Measurements from ENCODE around the gene CTIF.

The CTIF gene

GRCh38 chr18:48683197-48683596, 144.4 kb downstream of the CTIF start:
- no peak overlapping the region for H2AFZ ChIP-seq
- H3K27me3 ChIP-seq (ENCODE audit: control insufficient read depth, insufficient read depth, low read length) = no peaks in the 10 kb centered on the region
- no peak overlapping the region for H3K9ac ChIP-seq
- H3K4me1 ChIP-seq = no peaks in the 10 kb centered on the region
- no peaks in the 10 kb centered on the region for H3K36me3 ChIP-seq (ENCODE audit: control insufficient read depth, insufficient read depth, low read length)
- no peaks in the 10 kb centered on the region for H3K79me2 ChIP-seq
- no peak overlapping the region for H3K27ac ChIP-seq
- H3K9me3 ChIP-seq (ENCODE audit: control insufficient read depth, low read length) = no peaks in the 10 kb centered on the region
- H3K4me3 ChIP-seq (ENCODE audit: low read depth, low read length) = no peak overlapping the region
- no peak overlapping the region for H3K4me2 ChIP-seq (ENCODE audit: low read length)
- TF ChIP-seq, protein P1, sequence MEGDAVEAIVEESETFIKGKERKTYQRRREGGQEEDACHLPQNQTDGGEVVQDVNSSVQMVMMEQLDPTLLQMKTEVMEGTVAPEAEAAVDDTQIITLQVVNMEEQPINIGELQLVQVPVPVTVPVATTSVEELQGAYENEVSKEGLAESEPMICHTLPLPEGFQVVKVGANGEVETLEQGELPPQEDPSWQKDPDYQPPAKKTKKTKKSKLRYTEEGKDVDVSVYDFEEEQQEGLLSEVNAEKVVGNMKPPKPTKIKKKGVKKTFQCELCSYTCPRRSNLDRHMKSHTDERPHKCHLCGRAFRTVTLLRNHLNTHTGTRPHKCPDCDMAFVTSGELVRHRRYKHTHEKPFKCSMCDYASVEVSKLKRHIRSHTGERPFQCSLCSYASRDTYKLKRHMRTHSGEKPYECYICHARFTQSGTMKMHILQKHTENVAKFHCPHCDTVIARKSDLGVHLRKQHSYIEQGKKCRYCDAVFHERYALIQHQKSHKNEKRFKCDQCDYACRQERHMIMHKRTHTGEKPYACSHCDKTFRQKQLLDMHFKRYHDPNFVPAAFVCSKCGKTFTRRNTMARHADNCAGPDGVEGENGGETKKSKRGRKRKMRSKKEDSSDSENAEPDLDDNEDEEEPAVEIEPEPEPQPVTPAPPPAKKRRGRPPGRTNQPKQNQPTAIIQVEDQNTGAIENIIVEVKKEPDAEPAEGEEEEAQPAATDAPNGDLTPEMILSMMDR (IDR thresholded peaks at IDR 0.05) = no peak

DNA sequence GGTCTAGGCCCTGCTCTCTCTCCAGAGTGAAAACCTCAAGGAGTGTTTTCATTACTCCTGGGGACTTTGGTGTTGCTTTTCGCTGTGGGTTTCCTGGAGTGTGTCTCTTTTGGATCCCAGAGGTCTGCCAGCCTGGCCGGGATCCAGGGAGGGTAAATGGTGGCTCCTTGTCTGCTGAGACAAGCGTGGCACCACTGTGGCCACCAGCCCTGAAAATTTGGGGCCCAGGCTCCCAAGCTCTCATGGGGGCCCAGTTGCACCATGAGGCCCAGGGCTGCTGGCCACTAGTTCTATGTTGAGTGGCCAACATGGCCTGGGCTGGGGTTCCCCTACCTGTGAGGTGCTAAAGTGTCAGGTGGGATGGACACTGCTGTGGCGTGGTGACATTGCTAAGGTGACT, 144.8 kb downstream of the CTIF start:
- no peaks in the 10 kb centered on the region for H3K4me1 ChIP-seq
- H3K36me3 ChIP-seq (ENCODE audit: control insufficient read depth, insufficient read depth, low read length) = no peaks in the 10 kb centered on the region
- H2AFZ ChIP-seq = no peak overlapping the region
- H3K9ac ChIP-seq = no peak overlapping the region
- no peak overlapping the region for H3K4me3 ChIP-seq (ENCODE audit: low read depth, low read length)
- H3K27me3 ChIP-seq (ENCODE audit: control insufficient read depth, insufficient read depth, low read length) = no peaks in the 10 kb centered on the region
- no peaks in the 10 kb centered on the region for H3K79me2 ChIP-seq
- TF ChIP-seq, protein P1 (IDR thresholded peaks at IDR 0.05) = no peak
- no peak overlapping the region for H3K27ac ChIP-seq
- H3K9me3 ChIP-seq (ENCODE audit: control insufficient read depth, low read length) = no peaks in the 10 kb centered on the region
- H3K4me2 ChIP-seq (ENCODE audit: low read length) = no peak overlapping the region

DNA sequence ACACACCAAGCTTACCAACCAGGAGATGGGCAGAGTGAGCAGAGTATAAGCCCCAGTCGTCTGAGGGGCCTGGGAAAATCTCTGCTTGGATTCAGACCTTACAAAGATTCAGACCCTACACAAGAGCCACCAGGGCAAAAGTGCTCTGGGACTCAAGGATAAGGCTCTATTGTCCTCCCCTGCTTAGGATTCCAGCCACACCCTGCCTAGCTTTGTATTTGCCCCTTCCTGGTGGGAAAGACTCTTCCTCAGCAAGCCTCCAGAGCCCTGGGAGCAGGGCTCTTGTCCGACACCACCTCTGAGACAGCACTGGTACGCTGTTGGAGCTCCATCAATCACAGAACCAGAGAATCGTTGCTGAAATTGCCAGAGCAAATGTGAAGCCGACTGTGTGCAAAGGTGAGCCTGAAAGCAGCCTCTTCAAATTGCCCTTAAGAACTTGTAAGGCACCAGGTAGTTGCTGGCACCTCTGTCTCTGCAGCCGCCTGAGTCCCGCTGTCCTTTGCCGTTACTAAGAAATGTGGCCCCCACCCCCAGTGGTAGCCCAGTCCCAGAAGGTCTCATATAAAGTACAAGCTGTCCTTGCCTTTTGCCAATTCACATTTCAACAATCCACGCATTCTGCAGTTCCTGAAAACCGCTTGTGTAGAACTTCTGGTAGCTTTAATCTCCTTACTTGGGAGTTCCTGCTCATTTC, 148.7 kb downstream of the CTIF start:
- Histone ChIP-seq H3K27me3 (ENCODE audit: control insufficient read depth, insufficient read depth, low read length) (no peaks in the 10 kb centered on the region), H3K36me3 (ENCODE audit: control insufficient read depth, insufficient read depth, low read length) (no peaks in the 10 kb centered on the region), H3K9ac (no peak overlapping the region), H3K4me3 (ENCODE audit: low read depth, low read length) (no peak overlapping the region), H3K4me1 (no peaks in the 10 kb centered on the region), H2AFZ (no peak overlapping the region), H3K27ac (no peak overlapping the region), H3K9me3 (ENCODE audit: control insufficient read depth, low read length) (no peaks in the 10 kb centered on the region), H3K79me2 (peaks cover 2% of the 10 kb centered on the region), H3K4me2 (ENCODE audit: low read length) (no peak overlapping the region)
- TF ChIP-seq, protein P1 (IDR thresholded peaks at IDR 0.05) = no peak

DNA sequence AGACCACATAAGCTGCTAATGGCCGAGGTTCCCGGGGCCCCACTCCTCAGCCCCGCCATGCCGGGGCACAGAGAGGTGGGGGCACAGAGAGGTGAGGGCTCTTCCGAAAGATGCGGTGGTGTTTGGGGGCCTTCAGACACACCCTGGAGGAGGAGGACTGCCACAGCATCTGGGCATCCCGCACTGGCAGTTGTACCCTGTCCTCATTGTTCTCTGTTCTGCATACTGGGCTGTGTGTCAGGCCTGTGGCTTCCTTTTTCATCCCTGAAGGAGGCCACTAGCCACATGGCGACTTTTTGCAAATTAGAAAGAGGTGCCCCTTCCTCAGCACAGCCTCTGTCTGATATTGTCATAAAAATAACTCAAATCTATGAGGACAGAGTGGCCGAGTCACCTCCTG, 150.1 kb downstream of the CTIF start:
- no peak overlapping the region for H3K9ac ChIP-seq
- no peak overlapping the region for H3K4me3 ChIP-seq (ENCODE audit: low read depth, low read length)
- no peaks in the 10 kb centered on the region for H3K27me3 ChIP-seq (ENCODE audit: control insufficient read depth, insufficient read depth, low read length)
- H3K79me2 ChIP-seq = peaks cover 2% of the 10 kb centered on the region
- no peaks in the 10 kb centered on the region for H3K4me1 ChIP-seq
- no peaks in the 10 kb centered on the region for H3K9me3 ChIP-seq (ENCODE audit: control insufficient read depth, low read length)
- no peaks in the 10 kb centered on the region for H3K36me3 ChIP-seq (ENCODE audit: control insufficient read depth, insufficient read depth, low read length)
- no peak overlapping the region for H3K27ac ChIP-seq
- no peak overlapping the region for H2AFZ ChIP-seq
- H3K4me2 ChIP-seq (ENCODE audit: low read length) = no peak overlapping the region
- TF ChIP-seq, protein P1 (IDR thresholded peaks at IDR 0.05) = no peak

GRCh38 chr18:48689548-48689947, 150.7 kb downstream of the CTIF start:
- no peaks in the 10 kb centered on the region for H3K27me3 ChIP-seq (ENCODE audit: control insufficient read depth, insufficient read depth, low read length)
- no peaks in the 10 kb centered on the region for H3K9me3 ChIP-seq (ENCODE audit: control insufficient read depth, low read length)
- no peak overlapping the region for H3K4me3 ChIP-seq (ENCODE audit: low read depth, low read length)
- H3K9ac ChIP-seq = no peak overlapping the region
- no peaks in the 10 kb centered on the region for H3K4me1 ChIP-seq
- TF ChIP-seq, protein P1 (IDR thresholded peaks at IDR 0.05) = no peak
- no peak overlapping the region for H2AFZ ChIP-seq
- no peak overlapping the region for H3K27ac ChIP-seq
- H3K4me2 ChIP-seq (ENCODE audit: low read length) = no peak overlapping the region
- H3K36me3 ChIP-seq (ENCODE audit: control insufficient read depth, insufficient read depth, low read length) = no peaks in the 10 kb centered on the region
- H3K79me2 ChIP-seq = peaks cover 2% of the 10 kb centered on the region
